Choroid plexus epithelial cell (primary cell): ENCODE results near the gene COQ10A.
A peak's percentile ranks its signal among the peaks of the same experiment; 100 is the strongest.

ENCODE experiments used
- DNase-seq: peaks from one replicate; pipeline ENCODE4 v3.0.0-alpha.2; 2010; ENCODE audit warnings: low read depth
- H3K4me3 ChIP-seq: 2 replicates; pipeline ENCODE4 v1.5.1; 2011; ENCODE audit warnings: low read depth, mild to moderate bottlenecking, control low read depth, low read length, moderate library complexity
- CTCF ChIP-seq: conservative IDR thresholded peaks from 2 replicates; pipeline ENCODE4 v1.5.1; 2011; ENCODE audit warnings: low read depth, mild to moderate bottlenecking, control low read depth, inconsistent platforms, low read length, moderate library complexity

The COQ10A gene

DNA sequence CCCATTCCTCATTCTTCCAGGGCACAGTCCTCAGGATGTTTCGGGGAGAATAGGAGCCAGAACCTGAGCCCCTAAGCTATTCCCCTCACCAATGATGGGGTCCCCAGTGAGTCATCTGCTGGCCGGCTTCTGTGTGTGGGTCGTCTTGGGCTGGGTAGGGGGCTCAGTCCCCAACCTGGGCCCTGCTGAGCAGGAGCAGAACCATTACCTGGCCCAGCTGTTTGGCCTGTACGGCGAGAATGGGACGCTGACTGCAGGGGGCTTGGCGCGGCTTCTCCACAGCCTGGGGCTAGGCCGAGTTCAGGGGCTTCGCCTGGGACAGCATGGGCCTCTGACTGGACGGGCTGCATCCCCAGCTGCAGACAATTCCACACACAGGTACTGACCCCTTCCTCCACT is 35.6 kb upstream of the COQ10A start:
- DNase-seq, result no peak
- TF ChIP-seq CTCF, result no peak
- no peak overlapping the region for H3K4me3 ChIP-seq

DNA sequence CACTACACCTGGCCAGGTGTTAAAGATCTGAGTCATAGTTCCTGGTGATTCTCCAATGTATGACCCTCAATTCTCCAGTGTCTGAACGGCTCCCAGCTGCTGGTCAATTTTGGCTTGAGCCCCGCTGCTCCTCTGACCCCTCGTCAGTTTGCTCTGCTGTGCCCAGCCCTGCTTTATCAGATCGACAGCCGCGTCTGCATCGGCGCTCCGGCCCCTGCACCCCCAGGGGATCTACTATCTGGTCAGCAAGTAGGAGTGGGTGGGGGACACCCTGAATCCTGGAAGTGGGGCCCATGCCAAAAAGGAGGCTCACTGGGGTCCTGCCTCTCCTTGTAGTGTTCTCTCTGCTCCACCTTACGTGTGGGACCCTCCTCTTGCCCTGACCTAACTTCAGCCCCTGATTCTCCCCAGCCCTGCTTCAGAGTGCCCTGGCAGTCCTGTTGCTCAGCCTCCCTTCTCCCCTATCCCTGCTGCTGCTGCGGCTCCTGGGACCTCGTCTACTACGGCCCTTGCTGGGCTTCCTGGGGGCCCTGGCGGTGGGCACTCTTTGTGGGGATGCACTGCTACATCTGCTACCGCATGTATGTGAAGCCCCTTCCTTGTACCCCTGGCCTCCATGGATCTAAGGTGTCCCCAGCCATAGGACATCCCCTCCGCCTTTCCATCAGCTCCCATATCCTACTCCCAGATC is 31.9 kb upstream of the COQ10A start:
- no peak for DNase-seq
- TF ChIP-seq CTCF, result no peak
- no peak overlapping the region for H3K4me3 ChIP-seq

GRCh38 chr12:56236091-56236490 is 30.7 kb upstream of the COQ10A start:
- no peak overlapping the region for H3K4me3 ChIP-seq
- no peak for DNase-seq
- TF ChIP-seq CTCF, result no peak

DNA sequence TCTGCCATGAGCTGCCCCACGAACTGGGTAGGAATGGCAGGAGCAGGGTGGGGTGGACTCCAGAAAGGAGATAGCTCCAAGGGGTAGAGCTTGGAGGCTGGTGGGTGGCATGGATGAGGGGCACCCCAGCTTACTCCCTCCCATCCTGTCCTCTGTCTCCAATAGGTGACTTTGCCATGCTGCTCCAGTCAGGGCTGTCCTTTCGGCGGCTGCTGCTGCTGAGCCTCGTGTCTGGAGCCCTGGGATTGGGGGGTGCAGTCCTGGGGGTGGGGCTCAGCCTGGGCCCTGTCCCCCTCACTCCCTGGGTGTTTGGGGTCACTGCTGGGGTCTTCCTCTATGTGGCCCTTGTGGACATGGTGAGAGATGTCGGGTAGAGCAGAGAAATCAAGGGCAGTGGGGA is 29.8 kb upstream of the COQ10A start:
- H3K4me3 ChIP-seq, result no peak overlapping the region
- TF ChIP-seq CTCF, result no peak
- DNase-seq, result no peak

GRCh38 chr12:56237552-56237951 is 29.2 kb upstream of the COQ10A start:
- no peak for TF ChIP-seq CTCF
- peak; percentile 27 for DNase-seq
- no peak overlapping the region for H3K4me3 ChIP-seq

GRCh38 chr12:56241424-56242303 is 25.1 kb upstream of the COQ10A start:
- TF ChIP-seq CTCF, result no peak
- no peak overlapping the region for H3K4me3 ChIP-seq
- DNase-seq, result no peak

- no peak overlapping the region for H3K4me3 ChIP-seq
- TF ChIP-seq CTCF, result no peak
- DNase-seq, result no peak
Measured at GRCh38 chr12:56242986-56243385, 23.8 kb upstream of the COQ10A start.
